WI38 (cell line): ENCODE results near the gene LCN1.
A peak's percentile ranks its signal among the peaks of the same experiment; 100 is the strongest.

Experiments
- H3K4me3 ChIP-seq: 2 replicates; pipeline ENCODE4 v1.5.1; 2011; ENCODE audit warnings: low read depth, mild to moderate bottlenecking, control low read depth, low read length
- CTCF ChIP-seq: IDR thresholded peaks from 2 replicates; pipeline ENCODE4 v1.5.1; 2012; ENCODE audit warnings: low read depth, mild to moderate bottlenecking, control low read depth, low read length

LCN1 gene

GRCh38 chr9:135478829-135479468 is 42.3 kb upstream of the LCN1 start:
- peak overlapping the region; percentile 39 for H3K4me3 ChIP-seq
- no peak for TF ChIP-seq CTCF

- TF ChIP-seq CTCF: no peak
- H3K4me3 ChIP-seq: peak within 1 kb of the TSS; percentile 72
Observed at GRCh38 chr9:135479469-135480052, 41.7 kb upstream of the LCN1 start, which contains the start of gene PPP1R26. PPP1R26 (plus strand) TSS chr9:135479782; CDS start chr9:135484511, 4,729 bp downstream.

- no peak for TF ChIP-seq CTCF
Observed at GRCh38 chr9:135480071-135480939, 40.9 kb upstream of the LCN1 start.

GRCh38 chr9:135480940-135481310 is 40.3 kb upstream of the LCN1 start:
- peak overlapping the region; percentile 72 for H3K4me3 ChIP-seq
- TF ChIP-seq CTCF: no peak

More at GRCh38 chr9:135480071-135480939, 40.9 kb upstream of the LCN1 start:
- peak overlapping the region; percentile 72 for H3K4me3 ChIP-seq

GRCh38 chr9:135482015-135482754 is 39.1 kb upstream of the LCN1 start:
- TF ChIP-seq CTCF: no peak
- H3K4me3 ChIP-seq: no peak overlapping the region

- H3K4me3 ChIP-seq: no peak overlapping the region
- no peak for TF ChIP-seq CTCF
Observed at GRCh38 chr9:135484460-135485277, 36.6 kb upstream of the LCN1 start.
